HL-60/S4 (cell line): ENCODE results near the gene MARK1.

ENCODE experiments used
- in situ Hi-C: fragments of 300-500 bp; cut with MboI; formaldehyde crosslinking; loops from 2 replicates; pipeline ENCODE4 v1.14.3; 2022; ENCODE audit warnings: low sequenced_read_pairs

MARK1 gene

DNA sequence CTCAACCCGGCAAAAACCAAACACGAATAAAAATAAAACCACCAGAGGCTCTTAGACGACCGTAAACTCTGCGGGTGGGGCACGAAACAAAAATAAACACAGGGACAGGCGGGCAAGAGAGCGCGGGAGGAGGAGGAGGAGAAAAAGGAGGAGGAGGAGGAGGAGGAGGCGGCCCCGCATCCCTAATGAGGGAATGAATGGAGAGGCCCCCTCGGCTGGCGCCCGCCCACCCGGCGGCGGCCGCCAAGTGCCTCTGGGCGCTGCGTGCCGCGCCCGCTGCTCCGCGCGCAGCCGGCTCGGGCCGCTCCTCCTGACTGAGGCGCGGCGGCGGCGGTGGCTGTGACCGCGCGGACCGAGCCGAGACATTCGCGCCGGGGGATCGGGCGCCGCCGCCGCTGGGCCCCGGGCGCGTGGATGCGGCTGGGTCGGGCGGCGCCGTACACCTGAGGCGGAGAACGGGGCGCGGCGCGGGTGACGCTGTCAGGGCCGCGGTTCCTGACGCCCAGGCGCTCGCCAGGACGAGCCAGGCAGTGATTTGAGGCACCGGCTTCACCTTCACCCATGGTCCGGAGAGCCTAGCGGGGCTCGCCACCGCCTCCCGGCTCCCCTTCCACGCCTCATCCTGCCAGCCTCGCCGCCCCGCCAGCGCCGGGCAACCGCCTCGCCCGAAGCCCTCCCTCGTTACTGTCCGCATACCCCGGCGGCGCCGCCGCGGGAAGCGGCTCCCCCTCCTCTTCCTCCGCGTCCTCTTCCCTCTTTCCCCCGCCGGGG is at the start of gene MARK1:
Gene MARK1 (plus strand): TSS at position 229 of the 771 bp plus-strand sequence. CDS start 687 bp downstream, outside the sequence.
- in situ Hi-C loops = no loop called here

DNA sequence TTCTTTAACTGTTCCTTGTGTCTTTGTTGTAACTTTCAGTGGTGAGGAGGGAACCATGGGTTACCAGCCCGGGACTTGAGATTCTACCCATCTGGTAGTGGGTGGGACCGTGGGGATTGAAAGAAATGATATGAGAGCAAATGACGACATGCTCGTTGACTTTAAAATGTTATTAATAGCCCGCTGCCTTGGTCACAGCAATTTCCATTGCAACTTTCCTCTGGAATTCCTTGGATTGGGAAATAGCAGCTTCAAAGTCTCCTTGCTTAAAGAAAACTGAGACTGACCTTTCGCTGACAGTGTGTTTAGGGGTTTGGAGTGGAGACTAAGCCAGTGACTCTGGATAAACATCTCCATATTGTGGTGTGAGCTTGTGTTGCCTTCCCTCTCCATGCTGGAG is 44.2 kb upstream of the MARK1 start:
- in situ Hi-C loops = no loop called here

GRCh38 chr1:220484135-220484534 is 43.8 kb upstream of the MARK1 start:
- in situ Hi-C loops = no loop called here

- in situ Hi-C loops = no loop called here
Observed at GRCh38 chr1:220485131-220485530, 42.8 kb upstream of the MARK1 start.

DNA sequence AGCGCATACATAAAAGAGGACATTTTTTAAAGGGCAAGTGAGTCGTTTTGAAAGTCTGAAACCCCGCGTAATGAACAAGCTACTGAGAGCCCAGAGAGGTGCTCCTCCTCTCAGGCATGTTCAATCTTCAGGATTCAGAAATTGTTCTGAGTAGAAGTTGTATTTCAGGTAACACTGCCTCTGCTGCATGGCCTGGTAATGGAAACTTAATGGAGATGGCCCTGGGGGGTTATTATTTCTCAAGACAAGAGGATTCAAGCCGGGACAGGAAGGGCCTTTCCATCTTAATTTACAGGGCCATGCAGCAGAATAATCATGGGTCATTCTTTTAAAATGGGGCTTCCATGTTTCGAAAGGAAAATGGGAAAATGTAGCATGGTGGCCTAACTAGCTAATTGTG is 42.1 kb upstream of the MARK1 start:
- in situ Hi-C loops = no loop called here

GRCh38 chr1:220487297-220487820 is 40.6 kb upstream of the MARK1 start:
- in situ Hi-C loops = no loop called here

DNA sequence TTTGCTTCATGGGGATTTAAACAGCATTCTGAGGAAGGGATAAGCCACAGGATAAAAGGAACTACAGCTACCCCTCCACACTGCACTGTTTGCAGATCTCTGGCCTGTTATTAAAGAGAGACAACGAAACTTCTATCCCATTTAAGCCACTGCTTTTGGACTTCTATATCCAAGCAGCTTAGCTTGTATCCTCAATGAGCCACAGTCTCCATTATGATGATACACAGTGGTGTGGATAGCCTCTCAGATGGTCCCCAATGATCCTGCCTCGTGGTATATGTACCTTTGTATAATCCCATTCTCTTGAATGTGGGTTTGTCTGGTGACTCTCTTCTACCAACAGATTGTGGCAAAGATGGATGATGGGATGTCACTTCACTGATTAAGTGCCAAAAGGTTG is 36.0 kb upstream of the MARK1 start:
- in situ Hi-C loops = no loop called here

GRCh38 chr1:220497220-220497947 is 30.6 kb upstream of the MARK1 start:
- in situ Hi-C loops = no loop called here

DNA sequence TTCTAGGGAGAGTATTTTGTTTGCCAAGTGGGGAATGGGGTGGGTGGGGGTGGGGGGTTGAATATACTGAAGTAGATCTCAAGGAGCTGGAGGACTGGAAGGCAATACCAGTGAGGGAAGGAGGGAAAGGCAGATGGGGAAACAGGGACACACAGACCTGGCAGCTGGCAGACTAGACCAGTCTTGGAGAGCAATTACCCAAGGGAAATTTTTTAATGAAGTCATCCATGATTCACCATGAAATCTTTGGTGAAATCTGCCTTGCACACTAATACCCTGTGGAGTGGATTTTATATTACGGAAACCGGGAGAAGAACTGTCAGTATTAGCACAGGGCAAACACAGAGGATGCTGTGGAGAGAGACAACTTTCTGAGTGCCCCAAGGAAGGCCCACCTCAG is 29.7 kb upstream of the MARK1 start:
- in situ Hi-C loops = no loop called here

DNA sequence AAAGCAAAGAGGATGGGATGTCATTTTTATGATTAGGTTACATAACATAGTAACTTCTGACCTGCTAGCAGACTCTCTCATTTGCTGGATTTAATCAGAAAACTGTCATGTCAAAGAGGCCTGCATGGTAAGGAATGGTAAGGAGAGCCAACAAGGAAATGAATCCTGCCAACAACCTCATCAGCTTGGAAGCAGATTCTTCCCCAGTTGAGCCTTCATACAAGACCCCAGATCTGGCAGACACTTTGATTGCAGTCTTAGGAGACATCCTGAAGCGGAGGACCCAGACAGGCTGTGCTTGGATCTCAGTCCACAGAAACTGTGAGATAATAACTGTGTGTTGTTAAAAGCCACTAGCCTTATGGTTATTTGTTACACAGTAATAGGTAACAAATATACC is 27.6 kb upstream of the MARK1 start:
- in situ Hi-C loops = no loop called here

DNA sequence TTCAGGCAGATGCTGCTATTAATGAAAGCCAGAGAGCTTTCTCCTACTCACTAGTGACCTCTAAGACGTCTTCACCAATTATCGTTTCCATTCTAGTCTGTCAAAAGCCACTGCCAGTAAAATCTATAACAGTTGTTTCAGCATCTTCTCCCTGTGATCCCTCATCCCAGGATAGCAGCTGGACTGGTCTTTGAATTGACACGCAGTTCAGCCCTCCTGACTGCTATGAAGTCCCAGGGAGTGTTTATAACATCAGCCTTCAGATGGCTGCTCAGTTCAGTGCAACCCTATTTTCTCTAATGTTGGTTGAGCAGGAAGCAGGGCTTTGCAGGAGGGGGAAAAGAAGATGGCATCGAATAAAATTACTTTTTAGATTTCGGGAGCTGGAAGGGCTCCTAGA is 23.6 kb upstream of the MARK1 start:
- in situ Hi-C loops = no loop called here

GRCh38 chr1:220507085-220507484 is 20.9 kb upstream of the MARK1 start:
- in situ Hi-C loops = no loop called here

- in situ Hi-C loops = no loop called here
Observed at GRCh38 chr1:220511179-220511578, 16.8 kb upstream of the MARK1 start.

DNA sequence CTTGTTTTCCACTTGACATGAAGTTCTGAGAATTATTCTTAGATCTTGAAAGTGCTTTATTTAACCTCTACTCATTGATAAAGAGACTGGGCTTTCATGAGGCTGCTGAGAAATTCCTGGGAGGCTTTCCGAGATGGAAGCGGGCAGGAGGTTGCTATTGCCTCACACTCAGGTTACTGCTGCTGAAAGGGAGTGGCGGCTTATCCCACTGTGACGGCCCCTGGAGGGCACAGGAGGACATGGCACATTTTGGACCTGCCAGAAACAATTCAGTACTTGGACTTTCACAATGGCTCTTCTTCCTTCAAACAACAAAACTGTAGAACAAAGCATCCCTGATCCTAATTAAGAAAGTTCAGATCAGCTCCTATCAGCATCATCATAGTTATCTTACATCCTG is 16.2 kb upstream of the MARK1 start:
- in situ Hi-C loops = no loop called here

- in situ Hi-C loops = no loop called here
Observed at GRCh38 chr1:220513834-220514233, 14.1 kb upstream of the MARK1 start.

GRCh38 chr1:220514256-220514655 is 13.7 kb upstream of the MARK1 start:
- in situ Hi-C loops = no loop called here

DNA sequence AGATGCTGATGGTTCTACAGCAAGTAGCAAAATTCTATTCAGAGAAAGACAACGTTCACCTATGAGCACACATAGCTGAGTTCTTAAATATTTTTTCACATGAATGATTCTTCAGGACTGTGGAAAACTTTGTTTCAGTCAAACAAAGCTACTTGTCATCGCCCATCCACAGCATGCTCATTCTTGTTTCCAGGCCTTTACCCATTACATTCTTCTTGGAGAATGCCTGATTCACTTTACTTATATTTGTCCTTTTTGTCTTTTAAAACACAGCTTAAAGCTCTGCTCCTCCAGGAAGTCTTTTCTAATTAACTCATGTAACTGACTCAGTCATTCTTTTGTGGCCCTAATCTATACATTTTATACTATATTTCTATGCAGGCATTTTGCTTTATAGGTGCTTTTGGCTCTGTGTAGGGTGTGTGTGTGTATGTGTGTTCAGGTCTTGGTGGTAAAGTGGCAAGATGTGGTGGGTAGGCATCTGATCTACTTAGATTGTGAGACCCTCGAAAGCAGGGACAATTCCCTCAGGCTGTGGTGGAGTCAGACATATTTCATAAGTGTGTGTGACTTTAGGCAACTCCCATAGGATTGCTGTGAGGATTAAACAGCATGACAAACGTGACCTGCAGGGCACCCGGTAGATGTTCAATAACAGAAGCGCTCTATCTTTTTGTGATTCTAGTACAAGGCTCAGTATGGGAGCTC is 11.8 kb upstream of the MARK1 start:
- in situ Hi-C loops = no loop called here

DNA sequence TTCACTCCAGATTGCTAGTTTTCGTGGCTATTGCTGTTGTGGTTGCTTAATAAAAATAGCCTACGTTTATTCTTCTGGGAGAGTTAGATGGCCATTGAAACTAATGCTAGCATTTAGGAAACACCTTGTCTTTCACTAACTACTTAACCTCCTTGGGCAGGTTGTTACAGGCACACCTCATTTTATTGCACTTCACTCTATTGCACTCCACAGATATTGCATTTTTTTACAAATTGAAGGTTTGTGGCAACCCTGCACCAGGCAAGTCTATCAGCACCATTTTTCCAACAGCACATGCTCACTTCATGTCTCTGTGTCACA is 11.3 kb upstream of the MARK1 start:
- in situ Hi-C loops = no loop called here

DNA sequence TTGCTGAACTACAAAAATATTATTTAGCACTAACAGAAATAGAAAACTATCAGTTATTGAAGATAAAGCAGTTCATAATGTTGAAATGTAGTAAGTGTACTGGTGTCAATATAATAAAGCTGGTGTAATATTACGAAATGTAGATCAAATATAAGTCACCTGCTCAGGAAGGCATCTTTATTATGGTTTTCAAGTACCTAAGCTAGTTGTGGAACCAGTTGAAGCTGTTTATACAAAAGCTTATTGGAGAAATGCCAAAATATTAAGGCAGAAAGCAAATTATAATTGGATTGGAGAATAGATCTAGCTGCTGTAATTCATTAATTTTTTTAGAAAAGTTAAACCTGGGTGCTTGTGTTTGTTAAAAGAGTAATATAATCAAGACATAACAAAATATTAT is 6.2 kb upstream of the MARK1 start:
- in situ Hi-C loops = no loop called here

GRCh38 chr1:220526294-220526693 is 1.6 kb upstream of the MARK1 start:
- in situ Hi-C loops = no loop called here

GRCh38 chr1:220527279-220527907 is 543 bp upstream of the MARK1 start:
- in situ Hi-C loops = no loop called here
